NT2/D1 (cell line): ENCODE measurements around the gene BMPR1B.
"Not testable (repeated sequence)": the region's sequence is repeated elsewhere in the genome, so short reads cannot be mapped to it uniquely, and the experiment has no call there.

Source experiments
- DNase-seq: peaks from one replicate; pipeline ENCODE4 v3.0.0-alpha.2; 2011; ENCODE audit warnings: low read depth, low spot score
- H3K27me3 ChIP-seq: 2 replicates; pipeline ENCODE4 v1.6.0; 2011; ENCODE audit warnings: mild to moderate bottlenecking; ENCODE audit not compliant: insufficient read length, insufficient read depth
- H3K36me3 ChIP-seq: 2 replicates; pipeline ENCODE4 v1.6.1; 2011; ENCODE audit warnings: mild to moderate bottlenecking, low read length, mixed read lengths; ENCODE audit not compliant: insufficient read depth, insufficient read length
- H3K4me1 ChIP-seq: 2 replicates; pipeline ENCODE4 v1.5.1; 2011; ENCODE audit not compliant: insufficient read depth, insufficient read length
- H3K4me3 ChIP-seq: 2 replicates; pipeline ENCODE4 v1.5.1; 2011; ENCODE audit warnings: low read depth; ENCODE audit not compliant: insufficient read length
- H3K9ac ChIP-seq: 2 replicates; pipeline ENCODE4 v1.6.0; 2011; ENCODE audit warnings: low read depth; ENCODE audit not compliant: insufficient read length
- H3K9me3 ChIP-seq: 2 replicates; pipeline ENCODE4 v1.5.1; 2011; ENCODE audit warnings: mild to moderate bottlenecking, low read length; ENCODE audit not compliant: insufficient read depth
- SUZ12 ChIP-seq: IDR thresholded peaks from 2 replicates; pipeline ENCODE4 v1.6.1; 2011; ENCODE audit not compliant: insufficient read length, insufficient read depth; ENCODE audit errors: extremely low read depth
- YY1 ChIP-seq: IDR thresholded peaks from 2 replicates; pipeline ENCODE4 v1.6.1; 2011; ENCODE audit not compliant: insufficient read length, insufficient read depth
- ZNF274 ChIP-seq: IDR thresholded peaks from 2 replicates; pipeline ENCODE4 v1.6.1; 2011; ENCODE audit warnings: mild to moderate bottlenecking, low read depth, low read length

The BMPR1B gene

DNA sequence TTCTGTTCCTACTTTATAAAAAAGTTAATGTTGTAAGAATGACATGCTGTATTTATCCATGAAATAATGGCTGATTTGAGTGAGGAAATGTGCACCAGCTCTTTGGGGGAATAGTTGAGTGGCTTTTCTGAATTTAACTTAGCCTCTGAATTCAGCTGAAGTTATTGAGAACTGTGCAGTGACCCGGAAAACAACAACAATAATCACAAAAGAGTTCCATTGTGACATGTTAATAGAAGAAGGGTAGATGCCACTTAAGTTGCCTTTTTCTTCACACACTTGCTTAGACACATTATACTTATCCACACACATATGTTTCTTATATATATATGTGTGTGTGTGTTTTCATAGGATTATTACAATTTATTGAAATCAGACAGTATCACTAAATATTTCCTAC, 301.2 kb downstream of the BMPR1B start:
- Histone ChIP-seq H3K4me3 (no peak overlapping the region), H3K27me3 (no peaks in the 10 kb centered on the region), H3K4me1 (no peaks in the 10 kb centered on the region)

DNA sequence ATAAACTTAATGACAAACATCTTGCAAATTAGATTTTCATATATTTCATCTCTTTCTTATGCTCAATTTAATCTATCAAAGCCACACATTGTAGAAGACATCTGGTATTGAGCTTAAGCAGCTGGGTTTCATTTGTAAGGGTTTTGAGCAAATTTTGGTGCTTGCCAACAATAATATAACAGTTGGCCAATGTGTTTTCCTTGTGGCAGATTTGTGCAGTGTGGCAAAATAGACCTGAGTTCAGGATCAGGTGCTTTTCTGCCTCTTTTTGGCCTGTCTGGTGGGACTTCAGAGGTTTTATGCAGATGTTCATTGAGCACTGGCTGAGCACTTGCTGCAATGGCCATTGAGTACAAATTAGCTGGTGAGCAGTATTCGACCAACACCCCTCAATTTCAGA, 301.9 kb downstream of the BMPR1B start:
- Histone ChIP-seq H3K36me3 (no peaks in the 10 kb centered on the region), H3K9me3 (no peaks in the 10 kb centered on the region), H3K4me3 (no peak overlapping the region), H3K9ac (no peak overlapping the region), H3K27me3 (no peaks in the 10 kb centered on the region), H3K4me1 (no peaks in the 10 kb centered on the region)
- no peak for DNase-seq
- no peak for TF ChIP-seq SUZ12

More for the DNA sequence above, 301.2 kb downstream of the BMPR1B start:
- Histone ChIP-seq H3K36me3 (no peaks in the 10 kb centered on the region), H3K9me3 (no peaks in the 10 kb centered on the region), H3K9ac (no peak overlapping the region)
- TF ChIP-seq ZNF274 (no peak), SUZ12 (no peak), YY1 (no peak)
- DNase-seq = no peak

DNA sequence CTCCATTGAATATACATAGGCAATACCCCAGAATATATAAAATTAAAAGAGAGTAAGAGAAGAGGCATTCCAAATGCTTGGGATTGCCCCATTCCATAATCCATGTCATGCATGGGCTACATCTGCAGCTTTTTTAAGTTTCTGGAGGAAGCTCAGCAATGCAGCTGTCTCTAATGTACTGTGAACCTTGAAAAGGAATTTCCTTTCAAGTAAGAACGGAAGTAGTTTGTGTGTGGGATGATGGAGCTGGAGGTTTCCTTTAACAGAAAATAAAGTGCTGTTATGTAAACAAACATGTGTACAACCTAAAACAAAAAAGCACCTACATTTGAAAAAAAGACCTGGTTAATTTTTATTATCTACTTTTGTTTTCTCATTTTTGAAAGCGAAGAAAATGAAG, 303.5 kb downstream of the BMPR1B start:
- Histone ChIP-seq H3K9ac (no peak overlapping the region), H3K36me3 (no peaks in the 10 kb centered on the region), H3K9me3 (no peaks in the 10 kb centered on the region), H3K27me3 (no peaks in the 10 kb centered on the region), H3K4me1 (no peaks in the 10 kb centered on the region), H3K4me3 (no peak overlapping the region)
- TF ChIP-seq ZNF274 = no peak
- no peak for TF ChIP-seq SUZ12
- no peak for TF ChIP-seq YY1
- DNase-seq = no peak

GRCh38 chr4:95061801-95062200, 304.0 kb downstream of the BMPR1B start:
- not testable (repeated sequence) for DNase-seq, H3K36me3 ChIP-seq, H3K9me3 ChIP-seq, H3K9ac ChIP-seq, H3K4me1 ChIP-seq, H3K4me3 ChIP-seq, H3K27me3 ChIP-seq

GRCh38 chr4:95066050-95066449, 308.3 kb downstream of the BMPR1B start:
- Histone ChIP-seq H3K9me3 (no peaks in the 10 kb centered on the region), H3K36me3 (no peaks in the 10 kb centered on the region), H3K9ac (no peak overlapping the region), H3K4me1 (no peaks in the 10 kb centered on the region), H3K27me3 (no peaks in the 10 kb centered on the region), H3K4me3 (no peak overlapping the region)
- DNase-seq = no peak
- TF ChIP-seq ZNF274 (no peak), YY1 (no peak)

- H3K9ac ChIP-seq = no peak overlapping the region
- DNase-seq = no peak
- TF ChIP-seq ZNF274 = no peak
- TF ChIP-seq YY1 = no peak
- no peak for TF ChIP-seq SUZ12
- H3K36me3 ChIP-seq = no peaks in the 10 kb centered on the region
- no peaks in the 10 kb centered on the region for H3K4me1 ChIP-seq
- no peaks in the 10 kb centered on the region for H3K27me3 ChIP-seq
- no peaks in the 10 kb centered on the region for H3K9me3 ChIP-seq
- H3K4me3 ChIP-seq = no peak overlapping the region
Measured at GRCh38 chr4:95068401-95068800, 310.6 kb downstream of the BMPR1B start.

DNA sequence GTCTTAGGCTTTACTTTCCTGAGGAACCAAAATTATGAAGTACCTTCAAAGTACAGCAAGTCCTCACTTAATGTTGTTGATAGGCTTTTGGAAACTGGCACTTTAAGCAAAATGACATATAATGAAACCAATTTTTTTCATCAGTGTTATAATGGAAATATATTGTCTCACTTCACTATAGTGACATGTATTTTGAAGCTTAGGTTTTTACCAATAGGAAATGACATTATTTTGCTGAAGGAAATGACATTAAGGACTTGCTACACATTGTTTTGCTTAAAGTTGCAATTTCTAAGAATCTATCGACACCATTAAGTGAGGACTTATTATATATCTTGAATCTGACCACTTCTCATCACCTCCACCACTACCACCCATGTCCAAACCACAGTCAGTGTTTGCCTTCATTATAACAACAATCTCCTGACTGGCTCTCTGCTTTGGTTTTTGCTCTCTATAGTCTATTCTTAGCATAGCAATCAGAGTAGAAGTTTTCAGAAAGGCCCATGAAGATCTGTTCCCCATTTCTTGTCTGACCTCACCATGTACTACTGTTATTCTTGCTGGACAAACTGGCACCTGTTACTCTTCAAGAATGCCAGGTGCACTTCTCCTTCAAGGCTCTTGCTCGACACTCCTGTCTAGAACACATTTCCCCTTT, 311.2 kb downstream of the BMPR1B start:
- H3K9me3 ChIP-seq = no peaks in the 10 kb centered on the region
- no peaks in the 10 kb centered on the region for H3K36me3 ChIP-seq
- no peaks in the 10 kb centered on the region for H3K4me1 ChIP-seq
- H3K27me3 ChIP-seq = no peaks in the 10 kb centered on the region
- H3K4me3 ChIP-seq = no peak overlapping the region
- DNase-seq = no peak
- no peak overlapping the region for H3K9ac ChIP-seq
- TF ChIP-seq ZNF274 = no peak
- TF ChIP-seq SUZ12 = no peak
- no peak for TF ChIP-seq YY1

GRCh38 chr4:95071851-95072250, 314.1 kb downstream of the BMPR1B start:
- TF ChIP-seq YY1 (no peak), ZNF274 (no peak)
- no peak for DNase-seq

More at GRCh38 chr4:95071851-95072250, 314.1 kb downstream of the BMPR1B start:
- no peak overlapping the region for H3K4me3 ChIP-seq
- no peaks in the 10 kb centered on the region for H3K9me3 ChIP-seq
- no peaks in the 10 kb centered on the region for H3K36me3 ChIP-seq
- H3K27me3 ChIP-seq = no peaks in the 10 kb centered on the region
- no peak overlapping the region for H3K9ac ChIP-seq
- H3K4me1 ChIP-seq = no peaks in the 10 kb centered on the region
